Measurements from ENCODE around the gene PLBD1. TPM values are rescaled to one million over a fixed set of nuclear protein-coding genes. Genes with fewer than 3 reads are reported as not detected.

PLBD1 gene
- total and polyA plus RNA-seq, 4 donors = 1.4 to 7.5 (median 4.2) TPM

DNA sequence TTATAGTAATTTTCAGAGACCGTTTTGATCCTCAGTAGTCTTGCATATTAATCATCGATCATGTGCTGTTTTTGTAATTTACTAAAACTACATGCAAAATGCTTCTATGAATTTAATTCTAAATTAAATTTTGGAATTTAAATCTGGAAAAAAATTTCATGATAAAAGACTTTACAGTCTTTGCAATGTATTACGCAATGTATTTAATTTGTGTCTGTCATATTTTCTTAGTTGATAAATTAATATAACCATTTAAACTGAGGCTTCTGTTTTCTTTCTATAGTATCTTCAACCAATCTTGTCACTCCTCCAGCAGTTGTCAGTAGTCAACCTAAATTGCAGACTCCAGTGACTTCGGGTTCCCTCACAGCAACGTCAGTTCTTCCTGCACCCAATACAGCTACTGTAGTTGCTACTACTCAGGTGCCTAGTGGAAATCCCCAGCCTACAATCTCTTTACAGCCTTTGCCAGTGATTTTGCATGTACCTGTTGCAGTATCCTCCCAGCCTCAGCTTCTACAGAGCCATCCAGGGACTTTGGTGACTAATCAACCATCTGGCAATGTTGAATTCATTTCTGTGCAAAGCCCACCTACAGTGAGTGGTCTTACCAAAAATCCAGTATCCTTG is 107.4 kb downstream of the PLBD1 start:
- Histone ChIP-seq H3K9me3 (ENCODE audit: control insufficient read depth in 4 of 4, low read length in 3 of 4) (no peaks in the 10 kb centered on the region), H3K36me3 (ENCODE audit: control insufficient read depth in 4 of 4, insufficient read depth in 3 of 4, low read depth in 1 of 4, low read length in 3 of 4) (peaks cover 5 to 50% (median 34%) of the 10 kb centered on the region in 4 donors), H3K4me1 (ENCODE audit: control insufficient read depth in 4 of 4, insufficient read depth in 4 of 4, low read length in 3 of 4) (no peaks in the 10 kb centered on the region), H3K9ac (ENCODE audit: low read depth in 1 of 2, low read length in 2 of 2) (no peak overlapping the region), H3K27ac (ENCODE audit: low read depth in 1 of 2, low read length in 2 of 2) (no peak overlapping the region), H3K4me3 (ENCODE audit: low read depth in 1 of 3, low read length in 3 of 3) (no peak overlapping the region), H3K27me3 (ENCODE audit: control insufficient read depth in 4 of 4, insufficient read depth in 4 of 4, low read length in 3 of 4) (no peaks in the 10 kb centered on the region)
- TF ChIP-seq EGR1 (IDR thresholded peaks at IDR 0.05; ENCODE audit: low read depth in 2 of 2) (no peak), GABPA (IDR thresholded peaks at IDR 0.05 in 1 of 2, conservative IDR thresholded peaks at IDR 0.05 in 1 of 2) (no peak), HNF4G (IDR thresholded peaks at IDR 0.05) (no peak), JUND (IDR thresholded peaks at IDR 0.05) (no peak)
- TF ChIP-seq, protein P1, sequence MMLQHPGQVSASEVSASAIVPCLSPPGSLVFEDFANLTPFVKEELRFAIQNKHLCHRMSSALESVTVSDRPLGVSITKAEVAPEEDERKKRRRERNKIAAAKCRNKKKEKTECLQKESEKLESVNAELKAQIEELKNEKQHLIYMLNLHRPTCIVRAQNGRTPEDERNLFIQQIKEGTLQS (IDR thresholded peaks at IDR 0.05) = no peak
- TF ChIP-seq, protein P2, sequence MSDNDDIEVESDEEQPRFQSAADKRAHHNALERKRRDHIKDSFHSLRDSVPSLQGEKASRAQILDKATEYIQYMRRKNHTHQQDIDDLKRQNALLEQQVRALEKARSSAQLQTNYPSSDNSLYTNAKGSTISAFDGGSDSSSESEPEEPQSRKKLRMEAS (IDR thresholded peaks at IDR 0.05) = no peak
- DNase-seq (ENCODE audit: low spot score) = no peak
- WGBS = 97% methylated on average over 5 of the region's 5 CpGs

DNA sequence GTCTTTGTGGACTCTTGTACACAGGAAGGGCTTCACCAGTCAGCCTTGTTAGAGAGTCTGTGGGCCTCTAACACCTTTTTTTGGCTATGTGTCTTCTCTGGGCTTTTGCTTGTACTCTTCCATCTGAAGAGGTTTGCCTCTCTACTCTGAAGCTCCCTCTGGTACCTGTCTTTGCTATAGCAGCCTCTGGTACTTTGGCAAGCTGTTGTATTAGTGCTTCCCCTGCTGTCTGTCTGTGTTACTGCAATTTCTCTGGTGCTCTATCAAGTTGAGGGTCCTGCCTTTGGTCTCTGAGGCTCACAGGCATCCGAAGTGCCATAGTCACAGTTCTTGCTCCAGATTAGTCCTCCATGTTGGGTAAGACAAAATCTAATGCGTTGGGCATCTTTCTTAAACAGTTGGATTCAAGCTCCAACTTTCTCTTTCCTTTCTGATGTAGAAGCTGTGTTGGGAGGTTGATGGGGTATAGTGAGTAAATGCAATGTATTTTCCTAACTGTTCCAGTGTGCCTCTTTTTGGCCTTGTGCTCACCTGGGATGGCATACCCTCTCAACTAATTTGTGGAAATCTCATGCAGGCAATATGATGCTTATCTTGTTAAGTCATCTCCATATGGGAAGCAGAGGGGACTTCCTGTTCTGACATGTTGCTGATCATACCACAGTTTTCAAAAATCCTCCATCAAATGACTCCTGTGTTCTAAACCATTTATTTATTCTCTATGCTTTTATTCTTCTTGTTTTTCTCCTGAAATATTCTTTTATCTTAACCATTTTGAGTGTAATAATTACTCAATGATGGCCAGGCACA is 113.4 kb downstream of the PLBD1 start:
- peak; percentile 41 for DNase-seq (ENCODE audit: low spot score)
- no peak overlapping the region for H3K4me3 ChIP-seq (ENCODE audit: low read depth in 1 of 3, low read length in 3 of 3)
- H3K9me3 ChIP-seq (ENCODE audit: control insufficient read depth in 4 of 4, low read length in 3 of 4) = no peaks in the 10 kb centered on the region
- 80% methylated on average over 2 of the region's 2 CpGs for WGBS
- no peak overlapping the region for H3K9ac ChIP-seq (ENCODE audit: low read depth in 1 of 2, low read length in 2 of 2)
- H3K36me3 ChIP-seq (ENCODE audit: control insufficient read depth in 4 of 4, insufficient read depth in 3 of 4, low read depth in 1 of 4, low read length in 3 of 4) = peaks cover 3 to 30% (median 23%) of the 10 kb centered on the region in 4 donors
- peaks cover 0 to 9% (median 5%) of the 10 kb centered on the region in 4 donors for H3K4me1 ChIP-seq (ENCODE audit: control insufficient read depth in 4 of 4, insufficient read depth in 4 of 4, low read length in 3 of 4)
- no peak overlapping the region for H3K27ac ChIP-seq (ENCODE audit: low read depth in 1 of 2, low read length in 2 of 2)
- no peaks in the 10 kb centered on the region for H3K27me3 ChIP-seq (ENCODE audit: control insufficient read depth in 4 of 4, insufficient read depth in 4 of 4, low read length in 3 of 4)
- no peak for TF ChIP-seq FOXA1 (IDR thresholded peaks at IDR 0.05)
- TF ChIP-seq, protein P2 (IDR thresholded peaks at IDR 0.05) = no peak
- TF ChIP-seq EGR1 (IDR thresholded peaks at IDR 0.05; ENCODE audit: low read depth in 2 of 2) = no peak
- TF ChIP-seq, protein P3, sequence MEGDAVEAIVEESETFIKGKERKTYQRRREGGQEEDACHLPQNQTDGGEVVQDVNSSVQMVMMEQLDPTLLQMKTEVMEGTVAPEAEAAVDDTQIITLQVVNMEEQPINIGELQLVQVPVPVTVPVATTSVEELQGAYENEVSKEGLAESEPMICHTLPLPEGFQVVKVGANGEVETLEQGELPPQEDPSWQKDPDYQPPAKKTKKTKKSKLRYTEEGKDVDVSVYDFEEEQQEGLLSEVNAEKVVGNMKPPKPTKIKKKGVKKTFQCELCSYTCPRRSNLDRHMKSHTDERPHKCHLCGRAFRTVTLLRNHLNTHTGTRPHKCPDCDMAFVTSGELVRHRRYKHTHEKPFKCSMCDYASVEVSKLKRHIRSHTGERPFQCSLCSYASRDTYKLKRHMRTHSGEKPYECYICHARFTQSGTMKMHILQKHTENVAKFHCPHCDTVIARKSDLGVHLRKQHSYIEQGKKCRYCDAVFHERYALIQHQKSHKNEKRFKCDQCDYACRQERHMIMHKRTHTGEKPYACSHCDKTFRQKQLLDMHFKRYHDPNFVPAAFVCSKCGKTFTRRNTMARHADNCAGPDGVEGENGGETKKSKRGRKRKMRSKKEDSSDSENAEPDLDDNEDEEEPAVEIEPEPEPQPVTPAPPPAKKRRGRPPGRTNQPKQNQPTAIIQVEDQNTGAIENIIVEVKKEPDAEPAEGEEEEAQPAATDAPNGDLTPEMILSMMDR (IDR thresholded peaks at IDR 0.05; ENCODE audit: low read depth, low read length, missing input control) = peak; percentile 69
- no peak for TF ChIP-seq NR2F2 (IDR thresholded peaks at IDR 0.05)
- TF ChIP-seq, protein P4, sequence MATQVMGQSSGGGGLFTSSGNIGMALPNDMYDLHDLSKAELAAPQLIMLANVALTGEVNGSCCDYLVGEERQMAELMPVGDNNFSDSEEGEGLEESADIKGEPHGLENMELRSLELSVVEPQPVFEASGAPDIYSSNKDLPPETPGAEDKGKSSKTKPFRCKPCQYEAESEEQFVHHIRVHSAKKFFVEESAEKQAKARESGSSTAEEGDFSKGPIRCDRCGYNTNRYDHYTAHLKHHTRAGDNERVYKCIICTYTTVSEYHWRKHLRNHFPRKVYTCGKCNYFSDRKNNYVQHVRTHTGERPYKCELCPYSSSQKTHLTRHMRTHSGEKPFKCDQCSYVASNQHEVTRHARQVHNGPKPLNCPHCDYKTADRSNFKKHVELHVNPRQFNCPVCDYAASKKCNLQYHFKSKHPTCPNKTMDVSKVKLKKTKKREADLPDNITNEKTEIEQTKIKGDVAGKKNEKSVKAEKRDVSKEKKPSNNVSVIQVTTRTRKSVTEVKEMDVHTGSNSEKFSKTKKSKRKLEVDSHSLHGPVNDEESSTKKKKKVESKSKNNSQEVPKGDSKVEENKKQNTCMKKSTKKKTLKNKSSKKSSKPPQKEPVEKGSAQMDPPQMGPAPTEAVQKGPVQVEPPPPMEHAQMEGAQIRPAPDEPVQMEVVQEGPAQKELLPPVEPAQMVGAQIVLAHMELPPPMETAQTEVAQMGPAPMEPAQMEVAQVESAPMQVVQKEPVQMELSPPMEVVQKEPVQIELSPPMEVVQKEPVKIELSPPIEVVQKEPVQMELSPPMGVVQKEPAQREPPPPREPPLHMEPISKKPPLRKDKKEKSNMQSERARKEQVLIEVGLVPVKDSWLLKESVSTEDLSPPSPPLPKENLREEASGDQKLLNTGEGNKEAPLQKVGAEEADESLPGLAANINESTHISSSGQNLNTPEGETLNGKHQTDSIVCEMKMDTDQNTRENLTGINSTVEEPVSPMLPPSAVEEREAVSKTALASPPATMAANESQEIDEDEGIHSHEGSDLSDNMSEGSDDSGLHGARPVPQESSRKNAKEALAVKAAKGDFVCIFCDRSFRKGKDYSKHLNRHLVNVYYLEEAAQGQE (IDR thresholded peaks at IDR 0.05) = no peak
- TF ChIP-seq, protein P5, sequence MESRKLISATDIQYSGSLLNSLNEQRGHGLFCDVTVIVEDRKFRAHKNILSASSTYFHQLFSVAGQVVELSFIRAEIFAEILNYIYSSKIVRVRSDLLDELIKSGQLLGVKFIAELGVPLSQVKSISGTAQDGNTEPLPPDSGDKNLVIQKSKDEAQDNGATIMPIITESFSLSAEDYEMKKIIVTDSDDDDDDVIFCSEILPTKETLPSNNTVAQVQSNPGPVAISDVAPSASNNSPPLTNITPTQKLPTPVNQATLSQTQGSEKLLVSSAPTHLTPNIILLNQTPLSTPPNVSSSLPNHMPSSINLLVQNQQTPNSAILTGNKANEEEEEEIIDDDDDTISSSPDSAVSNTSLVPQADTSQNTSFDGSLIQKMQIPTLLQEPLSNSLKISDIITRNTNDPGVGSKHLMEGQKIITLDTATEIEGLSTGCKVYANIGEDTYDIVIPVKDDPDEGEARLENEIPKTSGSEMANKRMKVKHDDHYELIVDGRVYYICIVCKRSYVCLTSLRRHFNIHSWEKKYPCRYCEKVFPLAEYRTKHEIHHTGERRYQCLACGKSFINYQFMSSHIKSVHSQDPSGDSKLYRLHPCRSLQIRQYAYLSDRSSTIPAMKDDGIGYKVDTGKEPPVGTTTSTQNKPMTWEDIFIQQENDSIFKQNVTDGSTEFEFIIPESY (IDR thresholded peaks at IDR 0.05) = no peak
- TF ChIP-seq HNF4G (IDR thresholded peaks at IDR 0.05) = no peak
- no peak for TF ChIP-seq GABPA (IDR thresholded peaks at IDR 0.05 in 1 of 2, conservative IDR thresholded peaks at IDR 0.05 in 1 of 2)
- no peak for TF ChIP-seq FOXA2 (IDR thresholded peaks at IDR 0.05)
- TF ChIP-seq RAD21 (IDR thresholded peaks at IDR 0.05) = peak; percentile 83 to 90
